Liver (tissue), 9 donors: ENCODE data around the gene BANP. TPM values are rescaled to one million over a fixed set of nuclear protein-coding genes. Genes with fewer than 3 reads are reported as not detected.
"Not testable (repeated sequence)": the region's sequence is repeated elsewhere in the genome, so short reads cannot be mapped to it uniquely, and the experiment has no call there.

Source experiments
- DNase-seq: peaks from one replicate; pipeline ENCODE4 v3.0.0-alpha.2; 2017; ENCODE audit warnings: low spot score
- H3K27ac ChIP-seq, 2 donors: one replicate each; pipeline ENCODE4 v1.7.0; 2013; ENCODE audit warnings: inconsistent platforms in 2 of 2, low read length in 2 of 2, control low read depth in 1 of 2, low read depth in 1 of 2, mild to moderate bottlenecking in 1 of 2
- H3K27me3 ChIP-seq, 4 donors: one replicate each; pipeline versions ENCODE4 v1.6.1 to v1.7.0; 2013; ENCODE audit warnings: low read length in 3 of 4, inconsistent platforms in 1 of 4, mild to moderate bottlenecking in 1 of 4, moderate library complexity in 1 of 4; ENCODE audit not compliant: control insufficient read depth in 4 of 4, insufficient read depth in 4 of 4
- H3K36me3 ChIP-seq, 4 donors: one replicate each; pipeline versions ENCODE4 v1.6.1 to v1.7.0; 2013; ENCODE audit warnings: low read length in 3 of 4, mild to moderate bottlenecking in 3 of 4, low read depth in 1 of 4, moderate library complexity in 1 of 4; ENCODE audit not compliant: control insufficient read depth in 4 of 4, insufficient read depth in 3 of 4
- H3K4me1 ChIP-seq, 4 donors: one replicate each; pipeline versions ENCODE4 v1.6.1 to v1.7.0; 2013; ENCODE audit warnings: low read length in 3 of 4, mild to moderate bottlenecking in 3 of 4, moderate library complexity in 1 of 4; ENCODE audit not compliant: control insufficient read depth in 4 of 4, insufficient read depth in 4 of 4
- H3K4me3 ChIP-seq, 3 donors: one replicate each; pipeline versions ENCODE4 v1.6.1 to v1.7.0; 2013; ENCODE audit warnings: low read length in 3 of 3, control low read depth in 1 of 3, low read depth in 1 of 3, mild to moderate bottlenecking in 1 of 3
- H3K9ac ChIP-seq, 2 donors: one replicate each; pipeline ENCODE4 v1.7.0; 2013; ENCODE audit warnings: low read length in 2 of 2, mild to moderate bottlenecking in 2 of 2, moderate library complexity in 2 of 2, control low read depth in 1 of 2, low read depth in 1 of 2
- H3K9me3 ChIP-seq, 4 donors: one replicate each; pipeline versions ENCODE4 v1.6.1 to v1.7.0; 2013; ENCODE audit warnings: low read length in 3 of 4; ENCODE audit not compliant: control insufficient read depth in 4 of 4
- EGR1 ChIP-seq, 2 donors: IDR thresholded peaks; 2 replicates each; pipeline ENCODE4 v1.6.1; 2016 to 2018; ENCODE audit warnings: antibody characterized with exemption in 2 of 2, low read depth in 2 of 2
- FOXA1 ChIP-seq: IDR thresholded peaks from 2 replicates; pipeline ENCODE4 v1.6.1; 2016; ENCODE audit warnings: antibody characterized with exemption
- HNF4A ChIP-seq, 2 donors: conservative IDR thresholded peaks; 2 replicates each; pipeline ENCODE4 v1.6.1; 2016; ENCODE audit warnings: antibody characterized with exemption in 2 of 2, mild to moderate bottlenecking in 2 of 2
- JUND ChIP-seq, 2 donors: IDR thresholded peaks; 2 replicates each; pipeline ENCODE4 v1.6.1; 2016; ENCODE audit warnings: antibody characterized with exemption in 2 of 2
- MAX ChIP-seq: IDR thresholded peaks from 2 replicates; pipeline ENCODE4 v1.6.1; 2016; ENCODE audit warnings: antibody characterized with exemption
- NR2F2 ChIP-seq: IDR thresholded peaks from 2 replicates; pipeline ENCODE4 v1.6.1; 2016; ENCODE audit warnings: antibody characterized with exemption
- RXRA ChIP-seq, 2 donors: IDR thresholded peaks; 2 replicates each; pipeline ENCODE4 v1.6.1; 2017 to 2018; ENCODE audit warnings: antibody characterized with exemption in 2 of 2, mild to moderate bottlenecking in 1 of 2
- SP1 ChIP-seq: IDR thresholded peaks from 2 replicates; pipeline ENCODE4 v1.6.1; 2018; ENCODE audit warnings: antibody characterized with exemption, mild to moderate bottlenecking
- WGBS: extraction: QIAGEN DNeasy Blood & Tissue Kit; methylation state at CpG from one replicate; pipeline ENCODE4 v1.1.7; 2013; 5-methylcytosine and 5-hydroxymethylcytosine counted together
- polyA plus RNA-seq, 2 donors: library from polyadenylated mRNA; stranded (reverse) in 1 of 2; unstranded in 1 of 2; fragments of 200-250 nt in 1 of 2; fragments of >200 nt in 1 of 2; fragmentation: Nextera tagmentation in 1 of 2; extraction: Ambion mirVana in 1 of 2; gene quantifications; one replicate each; pipeline versions ENCODE4 v1.2.1 to v1.2.3, GENCODE V29; 2013 to 2015
- total RNA-seq, 2 donors: library from RNA; depleted of rRNA; stranded (reverse); fragments of >200 nt; gene quantifications; one replicate each; pipeline ENCODE4 v1.2.3, GENCODE V29; 2014
- TF ChIP-seq, protein P1 (sequence below): fragments of 150-350 bp; IDR thresholded peaks from 2 replicates; pipeline ENCODE4 v1.5.1; 2017; ENCODE audit warnings: improper control_type of control experiment, low read depth, low read length; ENCODE audit not compliant: missing input control
- TF ChIP-seq, protein P2 (sequence below): IDR thresholded peaks from 2 replicates; pipeline ENCODE4 v1.6.1; 2016; ENCODE audit warnings: antibody characterized with exemption, mild to moderate bottlenecking
- donor health status: healthy.
- donor health status: healthy.
- donor health status: healthy.
- donor health status: healthy.
- donor health status: healthy.

Gene BANP
- total and polyA plus RNA-seq, 4 donors: 4.9 to 20.7 (median 13.7) TPM

GRCh38 chr16:88108762-88109161, 157.5 kb downstream of the BANP start:
- TF ChIP-seq HNF4A (conservative IDR thresholded peaks at IDR 0.05) (peak in 1 of 2 donors; percentile 34), FOXA1 (no peak), SP1 (no peak)
- H3K27me3 ChIP-seq: no peaks in the 10 kb centered on the region
- peak overlapping the region; percentile 46 to 50 for H3K27ac ChIP-seq
- H3K9ac ChIP-seq: no peak overlapping the region
- H3K4me1 ChIP-seq: peaks cover 0 to 5% (median 3%) of the 10 kb centered on the region in 4 donors
- H3K4me3 ChIP-seq: no peak overlapping the region
- H3K9me3 ChIP-seq: no peaks in the 10 kb centered on the region
- H3K36me3 ChIP-seq: no peaks in the 10 kb centered on the region
- 62% methylated on average over 12 of the region's 12 CpGs for WGBS
- DNase-seq: no peak

DNA sequence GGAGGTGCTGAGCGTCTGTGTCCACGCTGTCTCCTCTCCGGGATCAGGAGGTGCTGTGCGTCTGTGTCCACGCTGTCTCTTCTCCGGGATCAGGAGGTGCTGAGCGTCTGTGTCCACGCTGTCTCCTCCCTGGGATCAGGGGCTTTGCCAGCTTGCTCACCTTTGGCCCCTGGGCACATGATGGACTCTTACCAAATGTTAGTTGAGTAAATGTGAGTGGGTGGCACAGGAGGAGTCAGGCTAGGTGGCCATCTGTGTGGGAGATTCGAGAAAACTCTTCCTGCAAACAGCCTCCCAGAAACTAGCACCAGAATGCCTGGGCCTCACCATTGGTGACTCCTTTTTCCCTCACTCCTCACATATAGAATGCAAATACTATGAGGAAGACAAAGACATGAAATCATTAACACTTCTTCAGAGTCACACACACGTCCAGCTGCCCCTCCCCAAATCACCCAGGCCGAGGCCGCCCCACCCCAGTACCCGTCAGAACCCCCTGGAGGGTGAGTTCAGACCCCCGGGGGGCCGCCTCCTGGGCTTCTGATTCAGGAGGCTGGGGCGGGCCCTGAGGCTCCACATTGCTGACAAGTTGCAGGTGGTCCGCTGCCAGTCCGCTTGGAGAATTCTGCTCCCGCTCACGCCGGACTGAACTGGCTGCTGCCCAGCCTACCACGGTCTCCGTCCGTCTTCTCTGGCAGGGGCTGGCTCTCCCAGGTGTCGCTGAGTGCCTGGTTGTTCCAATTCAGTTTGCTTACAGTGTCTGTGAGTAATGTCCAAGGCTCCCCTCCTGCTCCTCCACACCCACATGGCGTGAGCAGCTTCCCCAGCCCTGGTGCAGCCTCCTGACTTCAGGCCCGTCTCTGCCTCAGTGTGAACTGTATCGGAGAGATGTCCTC, 158.7 kb downstream of the BANP start:
- H3K4me1 ChIP-seq, H3K27me3 ChIP-seq, H3K9me3 ChIP-seq, H3K9ac ChIP-seq, H3K4me3 ChIP-seq, H3K36me3 ChIP-seq, DNase-seq: not testable (repeated sequence)
- WGBS: 75% methylated on average over 28 of the region's 28 CpGs
- peak; percentile 24 to 60 for TF ChIP-seq EGR1 (IDR thresholded peaks at IDR 0.05; ENCODE audit: low read depth in 2 of 2)
- peak; percentile 38 to 54 for TF ChIP-seq HNF4A (conservative IDR thresholded peaks at IDR 0.05)
- TF ChIP-seq RXRA (IDR thresholded peaks at IDR 0.05): peak in 1 of 2 donors; percentile 23
- H3K27ac ChIP-seq: peak overlapping the region; percentile 12 to 46

- not testable (repeated sequence) for H3K4me3 ChIP-seq, H3K4me1 ChIP-seq, H3K36me3 ChIP-seq, DNase-seq, H3K27me3 ChIP-seq, H3K9me3 ChIP-seq, H3K9ac ChIP-seq, H3K27ac ChIP-seq
- 84% methylated on average over 21 of the region's 21 CpGs for WGBS
These were observed 159.8 kb downstream of the BANP start for GRCh38 chr16:88110875-88111494.

GRCh38 chr16:88111976-88112375, 160.7 kb downstream of the BANP start:
- WGBS: 37% methylated on average over 13 of the region's 13 CpGs

DNA sequence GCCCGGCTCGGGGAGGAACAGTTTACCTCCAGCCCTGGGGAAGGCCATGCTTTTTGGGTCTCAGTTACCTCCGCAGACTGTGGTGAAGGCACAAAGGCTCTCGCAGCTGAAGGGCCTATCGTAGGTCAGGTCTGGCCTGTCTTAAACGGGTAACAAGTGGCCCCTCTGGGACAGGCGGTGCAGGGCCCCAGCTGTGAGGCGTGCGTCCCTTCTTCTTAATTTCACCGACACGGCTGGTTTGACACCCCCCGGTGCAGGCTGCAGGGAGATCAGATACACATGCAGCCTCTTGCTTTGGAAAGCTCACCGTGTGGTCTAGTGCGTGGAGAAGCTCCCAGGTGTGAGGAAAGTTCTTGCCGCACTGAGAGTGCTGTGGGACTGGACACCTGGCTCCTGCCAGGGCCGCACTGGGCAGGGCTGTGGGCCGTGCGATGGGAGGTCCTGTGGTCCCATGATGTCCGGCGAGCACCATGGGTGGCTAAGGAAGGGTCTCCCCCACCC, 162.4 kb downstream of the BANP start:
- DNase-seq: no peak
- H3K9ac ChIP-seq: no peak overlapping the region
- H3K36me3 ChIP-seq: no peaks in the 10 kb centered on the region
- H3K4me1 ChIP-seq: peaks cover 0 to 4% (median 3%) of the 10 kb centered on the region in 4 donors
- no peaks in the 10 kb centered on the region for H3K9me3 ChIP-seq
- WGBS: 92% methylated on average over 20 of the region's 20 CpGs
- H3K27me3 ChIP-seq: no peaks in the 10 kb centered on the region
- H3K27ac ChIP-seq: no peak overlapping the region
- no peak overlapping the region for H3K4me3 ChIP-seq
- TF ChIP-seq, protein P1, sequence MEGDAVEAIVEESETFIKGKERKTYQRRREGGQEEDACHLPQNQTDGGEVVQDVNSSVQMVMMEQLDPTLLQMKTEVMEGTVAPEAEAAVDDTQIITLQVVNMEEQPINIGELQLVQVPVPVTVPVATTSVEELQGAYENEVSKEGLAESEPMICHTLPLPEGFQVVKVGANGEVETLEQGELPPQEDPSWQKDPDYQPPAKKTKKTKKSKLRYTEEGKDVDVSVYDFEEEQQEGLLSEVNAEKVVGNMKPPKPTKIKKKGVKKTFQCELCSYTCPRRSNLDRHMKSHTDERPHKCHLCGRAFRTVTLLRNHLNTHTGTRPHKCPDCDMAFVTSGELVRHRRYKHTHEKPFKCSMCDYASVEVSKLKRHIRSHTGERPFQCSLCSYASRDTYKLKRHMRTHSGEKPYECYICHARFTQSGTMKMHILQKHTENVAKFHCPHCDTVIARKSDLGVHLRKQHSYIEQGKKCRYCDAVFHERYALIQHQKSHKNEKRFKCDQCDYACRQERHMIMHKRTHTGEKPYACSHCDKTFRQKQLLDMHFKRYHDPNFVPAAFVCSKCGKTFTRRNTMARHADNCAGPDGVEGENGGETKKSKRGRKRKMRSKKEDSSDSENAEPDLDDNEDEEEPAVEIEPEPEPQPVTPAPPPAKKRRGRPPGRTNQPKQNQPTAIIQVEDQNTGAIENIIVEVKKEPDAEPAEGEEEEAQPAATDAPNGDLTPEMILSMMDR: no peak
- TF ChIP-seq MAX (no peak), NR2F2 (no peak), EGR1 (IDR thresholded peaks at IDR 0.05; ENCODE audit: low read depth in 2 of 2) (no peak), HNF4A (conservative IDR thresholded peaks at IDR 0.05) (no peak), JUND (IDR thresholded peaks at IDR 0.05) (no peak)
- TF ChIP-seq, protein P2, sequence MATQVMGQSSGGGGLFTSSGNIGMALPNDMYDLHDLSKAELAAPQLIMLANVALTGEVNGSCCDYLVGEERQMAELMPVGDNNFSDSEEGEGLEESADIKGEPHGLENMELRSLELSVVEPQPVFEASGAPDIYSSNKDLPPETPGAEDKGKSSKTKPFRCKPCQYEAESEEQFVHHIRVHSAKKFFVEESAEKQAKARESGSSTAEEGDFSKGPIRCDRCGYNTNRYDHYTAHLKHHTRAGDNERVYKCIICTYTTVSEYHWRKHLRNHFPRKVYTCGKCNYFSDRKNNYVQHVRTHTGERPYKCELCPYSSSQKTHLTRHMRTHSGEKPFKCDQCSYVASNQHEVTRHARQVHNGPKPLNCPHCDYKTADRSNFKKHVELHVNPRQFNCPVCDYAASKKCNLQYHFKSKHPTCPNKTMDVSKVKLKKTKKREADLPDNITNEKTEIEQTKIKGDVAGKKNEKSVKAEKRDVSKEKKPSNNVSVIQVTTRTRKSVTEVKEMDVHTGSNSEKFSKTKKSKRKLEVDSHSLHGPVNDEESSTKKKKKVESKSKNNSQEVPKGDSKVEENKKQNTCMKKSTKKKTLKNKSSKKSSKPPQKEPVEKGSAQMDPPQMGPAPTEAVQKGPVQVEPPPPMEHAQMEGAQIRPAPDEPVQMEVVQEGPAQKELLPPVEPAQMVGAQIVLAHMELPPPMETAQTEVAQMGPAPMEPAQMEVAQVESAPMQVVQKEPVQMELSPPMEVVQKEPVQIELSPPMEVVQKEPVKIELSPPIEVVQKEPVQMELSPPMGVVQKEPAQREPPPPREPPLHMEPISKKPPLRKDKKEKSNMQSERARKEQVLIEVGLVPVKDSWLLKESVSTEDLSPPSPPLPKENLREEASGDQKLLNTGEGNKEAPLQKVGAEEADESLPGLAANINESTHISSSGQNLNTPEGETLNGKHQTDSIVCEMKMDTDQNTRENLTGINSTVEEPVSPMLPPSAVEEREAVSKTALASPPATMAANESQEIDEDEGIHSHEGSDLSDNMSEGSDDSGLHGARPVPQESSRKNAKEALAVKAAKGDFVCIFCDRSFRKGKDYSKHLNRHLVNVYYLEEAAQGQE: no peak

More at GRCh38 chr16:88111976-88112375, 160.7 kb downstream of the BANP start:
- peak in 1 of 2 donors; percentile 4 for TF ChIP-seq HNF4A (conservative IDR thresholded peaks at IDR 0.05)
- H3K27me3 ChIP-seq, H3K9ac ChIP-seq, H3K27ac ChIP-seq, DNase-seq, H3K9me3 ChIP-seq, H3K36me3 ChIP-seq, H3K4me1 ChIP-seq, H3K4me3 ChIP-seq: not testable (repeated sequence)
